Hematopoietic multipotent progenitor cell (in vitro differentiated cells): ENCODE data around the gene PMPCA. TPM values are rescaled to one million over a fixed set of nuclear protein-coding genes. Genes with fewer than 3 reads are reported as not detected.
A peak's percentile ranks its signal among the peaks of the same experiment; 100 is the strongest.
"Not testable (repeated sequence)": the region's sequence is repeated elsewhere in the genome, so short reads cannot be mapped to it uniquely, and the experiment has no call there.

Source experiments
- DNase-seq, 3 donors: peaks; one replicate each; pipeline ENCODE4 v3.0.0-alpha.2; 2011 to 2015; ENCODE audit warnings: low read depth in 2 of 3, low spot score in 2 of 3
- total RNA-seq: library from RNA; depleted of rRNA; stranded (reverse); fragments of >200 nt; gene quantifications from one replicate; pipeline ENCODE4 v1.2.3, GENCODE V29; 2012

PMPCA gene
- total RNA-seq, 1 donor = 50.4 TPM

DNA sequence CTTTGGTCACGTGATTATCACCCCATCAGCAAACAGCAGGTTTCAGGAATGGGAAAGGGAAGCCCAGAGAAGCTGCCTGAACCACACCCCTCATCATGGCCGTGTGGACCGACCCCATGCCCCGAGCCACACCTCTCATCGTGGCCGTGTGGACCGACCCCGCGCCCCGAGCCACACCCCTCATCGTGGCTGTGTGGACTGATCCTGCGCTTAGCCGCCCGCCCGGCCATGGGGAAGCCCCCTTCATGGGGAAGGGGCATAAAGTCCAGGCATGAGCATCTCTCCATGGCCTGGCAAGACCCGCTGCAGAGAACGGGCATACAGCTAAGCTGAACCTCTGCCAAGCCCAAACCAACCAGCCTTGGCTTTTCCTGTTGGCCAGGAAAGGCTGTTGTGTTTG, 16.9 kb upstream of the PMPCA start:
- no peak for DNase-seq

GRCh38 chr9:136394312-136395019, 16.0 kb upstream of the PMPCA start:
- DNase-seq = no peak

- no peak for DNase-seq
Observed at GRCh38 chr9:136395020-136395340, 15.5 kb upstream of the PMPCA start.

GRCh38 chr9:136395345-136396218, 14.9 kb upstream of the PMPCA start:
- no peak for DNase-seq

GRCh38 chr9:136396219-136396515, 14.3 kb upstream of the PMPCA start:
- no peak for DNase-seq

DNA sequence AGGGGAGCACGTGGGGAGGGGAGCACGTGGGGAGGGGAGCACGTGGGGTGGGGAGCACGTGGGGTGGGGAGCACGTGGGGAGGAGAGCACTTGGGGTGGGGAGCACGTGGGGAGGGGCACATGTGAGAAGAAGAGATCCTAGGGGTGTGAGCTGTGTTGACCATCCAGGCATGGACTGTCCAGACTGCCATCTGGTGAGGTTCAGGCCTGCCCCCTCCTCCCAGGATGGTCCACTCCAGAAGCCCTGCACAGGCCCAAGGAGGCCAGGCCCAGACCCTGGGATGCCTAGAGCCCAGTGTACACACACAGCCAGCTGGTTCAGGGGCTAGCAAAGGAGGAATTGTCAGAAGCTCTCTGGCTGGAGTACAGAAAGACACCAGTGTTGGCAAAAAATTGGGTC, 12.8 kb upstream of the PMPCA start:
- no peak for DNase-seq

DNA sequence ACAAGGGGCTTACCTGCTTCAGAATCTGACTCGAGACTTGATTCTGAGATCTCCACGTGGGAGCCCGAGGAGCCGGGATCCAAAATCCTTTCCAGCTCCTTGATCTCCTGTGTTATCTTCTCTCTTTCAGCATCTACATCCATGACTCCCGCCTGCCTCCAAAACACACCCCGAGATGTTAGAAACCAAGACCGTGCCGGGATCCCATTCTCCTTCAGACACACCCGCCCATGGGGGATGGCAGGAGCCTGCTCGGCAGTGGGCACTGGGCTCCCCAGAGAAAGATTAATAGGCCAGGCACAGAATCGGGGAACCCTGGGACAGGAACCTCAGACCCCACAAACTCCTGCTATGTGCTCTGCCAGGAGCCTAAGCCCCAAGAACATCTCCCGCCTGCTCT, 12.2 kb upstream of the PMPCA start:
- DNase-seq = no peak

- DNase-seq = peak; percentile 18 to 46 (median 39)
Observed at GRCh38 chr9:136399176-136400037, 11.1 kb upstream of the PMPCA start.

DNA sequence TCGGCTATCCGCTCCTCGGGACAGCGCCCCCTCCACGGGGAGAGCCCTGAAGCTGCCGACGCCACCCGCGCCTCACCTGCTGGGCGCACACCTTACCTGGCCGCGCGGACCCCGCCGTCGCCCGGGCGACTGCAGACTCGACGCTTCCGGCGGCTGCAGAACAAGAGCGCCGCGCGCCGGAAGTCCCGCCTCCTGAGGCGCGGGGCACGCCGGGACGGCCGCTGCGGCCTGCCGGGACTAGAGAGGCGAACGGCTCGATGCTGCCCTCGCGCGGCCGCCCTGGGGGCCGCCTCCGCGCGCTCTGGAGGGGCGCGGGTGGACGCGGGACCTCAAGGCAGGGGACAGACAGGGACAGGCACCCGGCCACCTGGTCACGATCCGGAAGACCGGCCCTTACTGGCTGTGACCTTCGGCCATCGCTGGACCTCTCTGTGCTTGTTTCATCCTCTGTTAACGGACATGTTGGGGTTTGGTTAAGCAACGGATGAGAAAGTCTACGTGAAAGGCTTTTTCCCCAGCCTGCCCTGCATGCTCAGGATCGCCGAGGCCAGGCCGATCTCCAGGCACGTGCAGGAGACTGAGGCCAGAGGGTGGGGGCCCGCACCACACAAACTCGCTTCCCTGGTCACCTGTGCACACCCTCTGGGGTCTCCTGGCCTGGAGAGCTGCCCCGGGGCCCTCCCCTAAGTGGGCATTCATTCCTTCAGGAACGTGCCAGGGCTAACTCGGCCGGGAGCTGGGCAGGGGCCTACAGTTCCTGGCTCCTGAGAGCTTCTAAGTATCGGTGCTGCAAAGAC, 10.2 kb upstream of the PMPCA start, which contains the start of gene SNAPC4:
SNAPC4 (minus strand) TSS at position 133 of the 797 bp plus-strand sequence. CDS start 1,742 bp downstream, outside the sequence.
- DNase-seq = peak; percentile 78 to 89 (median 84)

- DNase-seq = no peak
Observed at GRCh38 chr9:136401173-136401922, 9.1 kb upstream of the PMPCA start.

- no peak for DNase-seq
Observed at GRCh38 chr9:136402067-136402466, 8.4 kb upstream of the PMPCA start.

GRCh38 chr9:136403538-136403914, 6.9 kb upstream of the PMPCA start:
- DNase-seq = peak in 1 of 3 donors; percentile 53

GRCh38 chr9:136403915-136404800, 6.3 kb upstream of the PMPCA start:
- no peak for DNase-seq

- no peak for DNase-seq
Observed at GRCh38 chr9:136404801-136405136, 5.7 kb upstream of the PMPCA start.

- DNase-seq = no peak
Observed at GRCh38 chr9:136405481-136405880, 5.0 kb upstream of the PMPCA start.

DNA sequence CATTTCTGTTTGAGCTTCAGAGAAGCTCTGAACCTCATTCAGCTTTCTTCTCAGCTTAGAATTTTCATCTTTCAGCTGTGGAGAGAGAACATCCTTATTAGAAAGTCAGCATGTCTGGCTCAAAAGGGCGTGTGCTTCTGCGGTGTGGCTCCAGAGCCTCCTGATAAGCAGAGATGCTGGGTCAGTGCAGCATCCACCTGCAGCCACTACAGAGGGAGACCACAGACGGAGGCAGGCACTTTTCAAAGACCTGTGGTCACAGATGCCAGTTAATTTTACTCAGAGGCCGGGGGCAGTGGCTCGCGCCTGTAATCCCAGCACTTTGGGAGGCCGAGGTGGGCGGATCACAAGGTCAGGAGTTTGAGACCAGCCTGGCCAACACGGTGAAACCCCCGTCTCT, 4.6 kb upstream of the PMPCA start:
- not testable (repeated sequence) for DNase-seq

GRCh38 chr9:136407061-136407460, 3.4 kb upstream of the PMPCA start:
- not testable (repeated sequence) for DNase-seq

DNA sequence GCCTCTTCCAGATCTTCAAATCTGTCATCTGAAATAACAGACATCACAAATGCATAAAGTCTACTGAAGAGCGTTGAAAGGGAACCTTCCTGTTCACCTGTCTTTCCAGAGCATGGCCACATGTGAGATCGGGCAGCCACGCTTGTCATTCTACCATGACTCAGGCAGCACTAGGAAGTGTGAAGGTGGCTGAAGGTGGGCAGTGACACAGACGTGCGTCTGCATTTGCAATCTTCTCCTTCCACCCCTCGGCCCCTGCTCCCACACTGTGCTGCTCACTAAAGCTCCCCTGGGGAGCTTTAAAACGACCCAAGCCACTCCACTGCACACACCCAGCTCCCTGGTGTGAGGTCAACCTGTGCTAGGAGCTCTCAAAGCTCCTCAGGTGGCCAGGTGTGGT, 2.5 kb upstream of the PMPCA start:
- DNase-seq = no peak
